Activated T-cell treated with anti-CD3 and anti-CD28 coated beads for 4 hours (primary cell): Measurements from ENCODE around the gene USP33.
"Not testable (repeated sequence)": the region's sequence is repeated elsewhere in the genome, so short reads cannot be mapped to it uniquely, and the experiment has no call there.

ENCODE experiments used
- DNase-seq: peaks from one replicate; pipeline ENCODE4 v3.0.0-alpha.2; 2020

USP33 gene

GRCh38 chr1:77668924-77669449 lies 90.7 kb downstream of the USP33 start:
- DNase-seq = no peak

- no peak for DNase-seq
Measured at GRCh38 chr1:77664939-77665516, 94.6 kb downstream of the USP33 start.

- no peak for DNase-seq
Measured at GRCh38 chr1:77661696-77662095, 98.0 kb downstream of the USP33 start.

- DNase-seq = no peak
Measured at GRCh38 chr1:77659879-77660593, 99.6 kb downstream of the USP33 start.

GRCh38 chr1:77658271-77658670 lies 101.4 kb downstream of the USP33 start:
- DNase-seq = no peak

GRCh38 chr1:77655431-77655974 lies 104.1 kb downstream of the USP33 start:
- DNase-seq = no peak

- no peak for DNase-seq
Measured at GRCh38 chr1:77652970-77653516, 106.6 kb downstream of the USP33 start.

GRCh38 chr1:77652268-77652667 lies 107.4 kb downstream of the USP33 start:
- DNase-seq = no peak

GRCh38 chr1:77649127-77649526 lies 110.5 kb downstream of the USP33 start:
- no peak for DNase-seq

GRCh38 chr1:77646224-77646623 lies 113.4 kb downstream of the USP33 start:
- DNase-seq = not testable (repeated sequence)
